GM19240 (cell line): Measurements from ENCODE around the gene DCAKD.

Experiments used
- DNase-seq: peaks from one replicate; pipeline ENCODE4 v3.0.0; 2011; ENCODE audit warnings: low spot score; ENCODE audit not compliant: insufficient read length

DCAKD gene

DNA sequence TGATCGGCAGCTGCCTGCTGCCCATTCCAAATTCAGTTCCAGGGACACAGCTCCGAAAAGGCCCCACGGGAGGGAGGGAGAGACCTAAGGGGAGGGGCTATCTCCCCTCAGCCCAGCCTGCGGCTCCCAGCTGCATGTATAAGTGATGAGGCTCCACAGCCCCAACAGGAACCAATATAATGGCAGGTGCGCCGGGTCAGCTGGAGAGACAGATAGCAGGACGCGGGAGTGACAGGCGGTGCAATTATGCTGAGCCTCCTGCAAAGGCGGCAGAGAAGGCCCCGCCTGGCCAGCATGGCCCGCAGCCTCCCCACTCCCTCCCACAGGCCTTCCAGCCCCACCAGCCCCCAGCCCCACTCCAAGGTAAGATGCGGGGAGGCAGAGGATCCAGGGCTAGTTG, 75.2 kb downstream of the DCAKD start:
- no peak for DNase-seq
